GM06990 (cell line): ENCODE data around the gene CDCA3.

Experiments
- DNase-seq: peaks from one replicate; pipeline ENCODE4 v3.0.0-alpha.2; 2011; ENCODE audit not compliant: insufficient read length; ENCODE audit errors: extremely low read depth
- H3K27me3 ChIP-seq: replicated peaks from 2 replicates; pipeline ENCODE4 v1.6.0; 2011; ENCODE audit warnings: low read length; ENCODE audit not compliant: control insufficient read depth, insufficient read depth
- H3K36me3 ChIP-seq: 2 replicates; pipeline ENCODE4 v1.5.1; 2011; ENCODE audit warnings: low read length; ENCODE audit not compliant: control insufficient read depth, insufficient read depth
- H3K4me3 ChIP-seq: replicated peaks from 2 replicates; pipeline ENCODE4 v1.5.1; 2011; ENCODE audit warnings: low read depth, mild to moderate bottlenecking, control low read depth, low read length
- TF ChIP-seq, protein P1 (sequence below): IDR thresholded peaks from 2 replicates; pipeline ENCODE4 v1.5.1; 2011; ENCODE audit warnings: low read length, control low read depth, mild to moderate bottlenecking, inconsistent platforms; ENCODE audit not compliant: insufficient read depth, poor library complexity, severe bottlenecking

CDCA3 gene

DNA sequence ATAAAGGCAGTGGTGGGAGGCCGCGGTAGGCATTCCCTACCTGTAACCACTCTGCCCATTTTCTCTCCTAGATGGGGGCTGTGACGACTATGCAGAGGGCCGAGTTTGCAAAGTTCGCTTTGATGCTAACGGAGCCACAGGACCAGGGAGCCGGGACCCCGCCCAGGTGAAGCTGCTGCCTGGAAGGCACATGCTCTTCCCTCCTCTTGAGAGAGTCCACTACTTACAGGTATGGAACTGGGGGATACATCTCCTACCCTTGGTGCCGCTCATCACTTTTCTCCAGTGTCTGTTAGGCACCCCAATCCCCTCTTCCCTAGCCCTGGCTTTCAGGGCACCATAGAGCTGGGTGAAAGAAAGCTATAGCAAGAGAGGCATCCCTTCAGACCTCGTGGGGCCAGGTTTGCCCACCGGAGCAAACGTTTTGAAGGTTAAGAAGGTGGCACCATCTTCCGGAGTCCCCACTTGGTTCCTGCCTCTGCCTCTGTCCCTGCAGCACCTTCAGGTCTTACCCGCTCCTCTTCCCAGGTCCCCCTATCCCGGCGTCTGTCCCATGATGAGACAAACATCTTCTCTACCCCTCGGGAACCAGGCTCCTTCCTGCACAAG lies 24.9 kb downstream of the CDCA3 start:
- no peak for DNase-seq
- H3K27me3 ChIP-seq: peaks cover 7% of the 10 kb centered on the region
- H3K4me3 ChIP-seq: no peak overlapping the region
- H3K36me3 ChIP-seq: no peaks in the 10 kb centered on the region
- TF ChIP-seq, protein P1, sequence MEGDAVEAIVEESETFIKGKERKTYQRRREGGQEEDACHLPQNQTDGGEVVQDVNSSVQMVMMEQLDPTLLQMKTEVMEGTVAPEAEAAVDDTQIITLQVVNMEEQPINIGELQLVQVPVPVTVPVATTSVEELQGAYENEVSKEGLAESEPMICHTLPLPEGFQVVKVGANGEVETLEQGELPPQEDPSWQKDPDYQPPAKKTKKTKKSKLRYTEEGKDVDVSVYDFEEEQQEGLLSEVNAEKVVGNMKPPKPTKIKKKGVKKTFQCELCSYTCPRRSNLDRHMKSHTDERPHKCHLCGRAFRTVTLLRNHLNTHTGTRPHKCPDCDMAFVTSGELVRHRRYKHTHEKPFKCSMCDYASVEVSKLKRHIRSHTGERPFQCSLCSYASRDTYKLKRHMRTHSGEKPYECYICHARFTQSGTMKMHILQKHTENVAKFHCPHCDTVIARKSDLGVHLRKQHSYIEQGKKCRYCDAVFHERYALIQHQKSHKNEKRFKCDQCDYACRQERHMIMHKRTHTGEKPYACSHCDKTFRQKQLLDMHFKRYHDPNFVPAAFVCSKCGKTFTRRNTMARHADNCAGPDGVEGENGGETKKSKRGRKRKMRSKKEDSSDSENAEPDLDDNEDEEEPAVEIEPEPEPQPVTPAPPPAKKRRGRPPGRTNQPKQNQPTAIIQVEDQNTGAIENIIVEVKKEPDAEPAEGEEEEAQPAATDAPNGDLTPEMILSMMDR: no peak

DNA sequence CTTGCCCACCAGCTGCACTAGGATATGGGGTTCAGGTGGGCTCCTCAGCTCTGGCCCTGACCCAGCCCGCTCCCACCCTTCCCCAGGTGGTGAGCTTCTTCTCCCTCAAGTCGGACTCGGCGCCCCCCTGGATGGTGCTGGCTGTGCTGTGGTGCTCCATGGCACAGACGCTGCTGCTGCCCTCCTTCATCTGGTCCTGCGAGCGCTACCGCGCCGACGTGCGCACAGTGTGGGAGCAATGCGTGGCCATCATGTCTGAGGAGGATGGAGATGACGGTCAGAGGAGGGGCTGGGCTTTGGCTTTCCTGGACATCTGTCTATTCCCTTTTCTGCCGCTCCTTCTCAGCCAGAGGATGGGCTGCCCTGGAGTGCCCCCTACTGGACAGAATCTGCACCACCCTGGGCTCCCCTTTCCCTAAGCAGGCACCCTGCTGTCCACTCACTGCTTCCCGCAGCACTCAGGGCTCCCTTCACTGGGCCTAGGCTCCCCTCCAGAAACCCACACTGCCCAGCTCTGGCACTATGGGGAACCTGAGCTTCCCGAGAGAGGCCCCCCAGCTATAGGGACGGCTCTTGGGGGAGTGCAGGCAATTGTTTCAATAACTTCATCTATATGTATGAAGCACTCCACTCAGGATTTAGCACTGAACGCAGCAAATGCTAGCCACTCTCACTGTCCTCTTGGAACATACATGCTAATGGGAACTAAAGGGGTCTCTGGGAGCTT lies 25.5 kb downstream of the CDCA3 start:
- DNase-seq: no peak
- Histone ChIP-seq H3K27me3 (peaks cover 6% of the 10 kb centered on the region), H3K4me3 (no peak overlapping the region), H3K36me3 (no peaks in the 10 kb centered on the region)
- TF ChIP-seq, protein P1: peak; percentile 72

DNA sequence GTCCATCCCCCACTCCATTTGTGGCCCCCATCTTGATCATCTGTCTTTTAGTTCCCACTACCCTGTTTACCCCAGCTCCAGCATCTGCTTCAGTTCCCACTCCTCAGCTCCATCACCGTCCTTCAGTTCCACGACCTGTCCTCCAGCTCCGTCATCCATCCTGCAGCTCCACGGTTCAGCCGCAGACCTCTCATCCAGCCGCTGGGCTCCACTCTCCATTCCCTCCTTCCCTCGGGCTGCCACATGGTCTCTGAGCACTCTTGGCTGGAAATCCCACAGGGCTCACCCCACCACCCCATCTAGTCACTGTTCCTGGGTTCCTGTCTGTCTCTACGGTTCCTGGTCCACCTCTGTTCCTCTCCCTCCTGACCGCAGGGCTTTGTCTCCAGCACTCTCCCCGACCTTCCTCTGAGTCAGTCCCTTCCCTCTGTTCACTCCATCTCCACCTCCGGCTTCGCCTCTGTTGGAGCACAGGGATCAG lies 26.1 kb downstream of the CDCA3 start:
- Histone ChIP-seq H3K36me3 (no peaks in the 10 kb centered on the region), H3K4me3 (no peak overlapping the region), H3K27me3 (peaks cover 8% of the 10 kb centered on the region)
- DNase-seq: no peak
- TF ChIP-seq, protein P1: no peak

DNA sequence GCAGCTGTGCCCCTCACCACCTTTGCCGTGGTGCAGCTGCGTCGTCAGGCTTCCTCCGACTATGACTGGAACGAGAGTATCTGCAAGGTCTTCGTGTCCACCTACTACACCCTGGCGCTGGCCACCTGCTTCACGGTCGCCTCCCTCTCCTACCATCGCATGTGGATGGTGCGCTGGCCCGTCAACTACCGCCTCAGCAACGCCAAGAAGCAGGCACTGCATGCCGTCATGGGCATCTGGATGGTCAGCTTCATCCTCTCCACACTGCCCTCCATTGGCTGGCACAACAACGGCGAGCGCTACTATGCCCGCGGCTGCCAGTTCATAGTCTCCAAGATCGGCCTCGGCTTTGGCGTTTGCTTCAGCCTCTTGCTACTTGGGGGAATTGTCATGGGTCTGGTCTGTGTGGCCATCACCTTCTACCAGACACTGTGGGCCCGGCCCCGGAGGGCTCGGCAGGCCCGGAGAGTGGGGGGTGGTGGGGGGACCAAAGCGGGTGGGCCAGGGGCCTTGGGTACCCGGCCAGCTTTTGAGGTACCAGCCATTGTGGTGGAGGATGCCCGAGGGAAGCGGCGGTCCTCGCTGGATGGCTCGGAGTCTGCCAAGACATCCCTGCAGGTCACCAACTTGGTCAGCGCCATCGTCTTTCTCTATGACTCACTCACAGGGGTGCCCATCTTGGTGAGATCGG lies 26.9 kb downstream of the CDCA3 start:
- Histone ChIP-seq H3K36me3 (no peaks in the 10 kb centered on the region), H3K4me3 (no peak overlapping the region), H3K27me3 (peaks cover 8% of the 10 kb centered on the region)
- TF ChIP-seq, protein P1: no peak
- no peak for DNase-seq

DNA sequence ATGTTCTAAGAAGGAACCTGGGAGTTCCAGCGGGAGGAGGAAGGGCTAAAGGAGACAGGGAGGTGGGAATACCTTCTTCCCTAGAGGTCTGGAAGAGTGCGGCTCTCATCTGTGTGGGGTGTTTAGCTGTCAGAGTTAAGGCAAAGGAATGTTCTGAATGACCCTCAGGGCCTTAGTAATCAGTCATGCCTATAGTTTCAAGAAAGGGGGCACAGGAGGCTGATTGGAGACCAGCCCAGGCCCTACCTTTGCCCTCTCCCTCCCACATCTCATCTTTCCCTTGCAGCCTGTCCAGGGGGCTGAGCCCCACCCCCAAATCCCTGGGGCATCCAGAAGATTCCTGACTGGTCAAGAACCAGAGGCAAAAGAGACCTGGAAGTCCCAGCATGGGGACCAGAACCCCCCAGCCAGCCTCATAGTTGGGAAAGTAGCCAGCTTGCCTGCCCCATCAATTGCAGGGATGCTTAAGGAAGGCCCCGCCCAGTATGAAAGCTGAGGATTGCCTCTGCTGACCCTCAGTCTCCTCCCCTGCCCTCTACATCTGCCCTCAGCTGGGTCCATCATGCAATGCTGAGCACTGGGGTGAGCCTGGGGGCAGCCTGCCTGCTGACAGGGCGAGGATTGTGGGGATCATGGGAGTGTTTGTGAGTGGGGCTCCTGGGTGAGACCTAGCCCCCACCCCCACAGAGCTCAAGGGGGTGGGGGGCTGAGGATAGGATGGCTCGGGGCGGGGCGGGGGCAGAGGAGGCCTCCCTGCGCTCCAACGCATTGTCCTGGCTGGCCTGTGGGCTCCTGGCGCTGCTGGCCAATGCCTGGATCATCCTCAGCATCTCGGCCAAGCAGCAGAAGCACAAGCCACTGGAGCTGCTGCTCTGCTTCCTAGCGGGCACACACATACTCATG lies 27.7 kb downstream of the CDCA3 start:
- Histone ChIP-seq H3K4me3 (no peak overlapping the region), H3K36me3 (no peaks in the 10 kb centered on the region)
- DNase-seq: no peak

More for the DNA sequence above, 27.7 kb downstream of the CDCA3 start:
- TF ChIP-seq, protein P1: no peak
- peaks cover 8% of the 10 kb centered on the region for H3K27me3 ChIP-seq
